Measurements from ENCODE around the gene SEPTIN12. TPM values are rescaled to one million over a fixed set of nuclear protein-coding genes. Genes with fewer than 3 reads are reported as not detected.
A peak's percentile ranks its signal among the peaks of the same experiment; 100 is the strongest.

SEPTIN12 gene
- total RNA-seq, 1 donor from 2014 or later, result not detected

DNA sequence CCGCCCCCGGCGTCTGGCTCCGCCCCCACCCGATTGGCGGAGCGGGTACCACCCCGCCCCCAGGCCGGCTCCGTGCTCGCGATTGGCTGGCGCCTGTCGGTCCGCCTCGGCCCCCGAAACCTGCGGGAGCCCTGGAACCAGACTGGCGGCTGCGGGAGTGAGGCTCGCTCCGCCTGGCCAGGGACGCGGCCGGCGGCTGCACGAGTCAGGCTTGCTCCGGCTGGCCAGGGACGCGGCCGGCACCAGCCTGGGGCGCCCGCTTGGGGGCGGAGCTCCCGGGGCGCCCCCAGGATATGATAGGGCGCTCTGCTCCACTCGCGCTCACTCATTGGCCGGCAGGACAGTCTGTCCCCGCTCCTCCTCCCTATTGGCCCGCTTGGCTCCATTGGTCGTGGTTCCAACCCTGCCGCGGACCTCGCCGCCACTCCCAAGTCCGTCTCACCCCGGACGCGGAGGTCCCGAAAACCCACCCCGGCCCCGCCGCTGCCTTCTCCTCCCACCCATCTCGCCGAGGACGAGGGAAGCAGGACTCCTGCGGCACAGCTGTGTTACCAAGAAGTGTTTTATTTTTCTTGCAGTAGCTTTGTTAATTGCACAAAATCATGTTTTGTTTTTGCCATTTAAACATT, 14.6 kb upstream of the SEPTIN12 start:
- Histone ChIP-seq H3K4me1 (peaks cover 30% of the 10 kb centered on the region), H3K27ac (peak overlapping the region; percentile 83), H3K9me3 (no peaks in the 10 kb centered on the region), H3K36me3 (peaks cover 0 to 23% of the 10 kb centered on the region in 2 donors), H3K27me3 (no peaks in the 10 kb centered on the region), H3K4me3 (peak overlapping the region; percentile 68 to 96)
- TF ChIP-seq POLR2AphosphoS5 (IDR thresholded peaks at IDR 0.05; ENCODE audit: insufficient read depth in 1 of 2, low read depth in 1 of 2) (peak in 1 of 2 donors; percentile 33), POLR2A (IDR thresholded peaks at IDR 0.05) (no peak)
- TF ChIP-seq, protein P1, sequence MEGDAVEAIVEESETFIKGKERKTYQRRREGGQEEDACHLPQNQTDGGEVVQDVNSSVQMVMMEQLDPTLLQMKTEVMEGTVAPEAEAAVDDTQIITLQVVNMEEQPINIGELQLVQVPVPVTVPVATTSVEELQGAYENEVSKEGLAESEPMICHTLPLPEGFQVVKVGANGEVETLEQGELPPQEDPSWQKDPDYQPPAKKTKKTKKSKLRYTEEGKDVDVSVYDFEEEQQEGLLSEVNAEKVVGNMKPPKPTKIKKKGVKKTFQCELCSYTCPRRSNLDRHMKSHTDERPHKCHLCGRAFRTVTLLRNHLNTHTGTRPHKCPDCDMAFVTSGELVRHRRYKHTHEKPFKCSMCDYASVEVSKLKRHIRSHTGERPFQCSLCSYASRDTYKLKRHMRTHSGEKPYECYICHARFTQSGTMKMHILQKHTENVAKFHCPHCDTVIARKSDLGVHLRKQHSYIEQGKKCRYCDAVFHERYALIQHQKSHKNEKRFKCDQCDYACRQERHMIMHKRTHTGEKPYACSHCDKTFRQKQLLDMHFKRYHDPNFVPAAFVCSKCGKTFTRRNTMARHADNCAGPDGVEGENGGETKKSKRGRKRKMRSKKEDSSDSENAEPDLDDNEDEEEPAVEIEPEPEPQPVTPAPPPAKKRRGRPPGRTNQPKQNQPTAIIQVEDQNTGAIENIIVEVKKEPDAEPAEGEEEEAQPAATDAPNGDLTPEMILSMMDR (IDR thresholded peaks at IDR 0.05), result peak in 1 of 3 experiments; percentile 13
- intact Hi-C loops (cut with DNase I), result no loop called here
- peak in 1 of 2 donors; percentile 93 for DNase-seq (ENCODE audit: extremely low spot score in 2 of 2)

DNA sequence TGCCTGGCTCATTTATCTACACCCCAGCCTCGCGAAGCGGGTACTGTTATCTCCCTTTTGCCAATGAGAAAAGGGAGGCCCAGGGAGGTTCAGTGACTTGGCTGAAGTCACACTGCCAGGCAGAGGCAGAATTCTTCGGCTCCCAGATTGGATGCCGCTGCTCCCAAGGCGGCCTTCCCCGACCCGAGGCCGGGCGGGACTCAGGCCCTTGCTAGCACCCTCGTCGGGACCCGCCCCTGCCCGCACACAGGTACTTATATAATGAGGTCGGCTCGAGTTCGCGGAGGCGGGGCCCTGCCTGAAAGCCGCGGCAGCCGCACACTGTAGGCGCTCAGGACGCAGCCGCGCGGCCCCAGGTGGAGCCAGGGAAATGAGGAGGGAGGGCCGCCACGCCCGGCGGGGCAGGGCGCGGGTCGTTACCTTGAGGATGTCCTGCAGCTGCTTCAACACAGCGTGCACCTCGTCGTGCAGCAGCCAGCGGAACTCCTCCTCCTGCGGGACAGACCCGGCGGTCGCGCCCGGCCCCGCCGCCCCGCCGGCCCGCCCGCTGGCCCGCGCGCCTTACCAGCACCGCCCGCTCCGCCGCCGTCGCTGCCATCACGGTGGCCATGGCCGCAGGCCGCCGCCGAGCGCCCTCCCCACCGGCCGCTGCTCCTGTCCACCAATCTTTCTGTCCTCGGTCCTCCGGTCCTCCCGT, 14.0 kb upstream of the SEPTIN12 start, which contains the start of gene ROGDI:
Gene ROGDI, minus strand, starts transcription at position 672 of the 697 bp plus-strand sequence. Its CDS starts 62 bp downstream, at position 610.
- Histone ChIP-seq H3K27me3 (no peaks in the 10 kb centered on the region), H3K4me3 (peak within 1 kb of the TSS; percentile 68 to 96), H3K36me3 (peaks cover 0 to 28% of the 10 kb centered on the region in 2 donors), H3K27ac (peak within 1 kb of the TSS; percentile 83), H3K9me3 (no peaks in the 10 kb centered on the region), H3K4me1 (peaks cover 30% of the 10 kb centered on the region)
- intact Hi-C loops (cut with DNase I), result no loop called here
- no peak for TF ChIP-seq POLR2A (IDR thresholded peaks at IDR 0.05)
- TF ChIP-seq POLR2AphosphoS5 (IDR thresholded peaks at IDR 0.05; ENCODE audit: insufficient read depth in 1 of 2, low read depth in 1 of 2), result peak; percentile 12 to 57
- TF ChIP-seq, protein P1 (IDR thresholded peaks at IDR 0.05), result no peak
- DNase-seq (ENCODE audit: extremely low spot score in 2 of 2), result no peak

- peak overlapping the region; percentile 83 for H3K27ac ChIP-seq
- peaks cover 0 to 25% of the 10 kb centered on the region in 2 donors for H3K36me3 ChIP-seq
- intact Hi-C loops (cut with DNase I), result no loop called here
- no peaks in the 10 kb centered on the region for H3K9me3 ChIP-seq
- H3K27me3 ChIP-seq, result no peaks in the 10 kb centered on the region
- peaks cover 30% of the 10 kb centered on the region for H3K4me1 ChIP-seq
- DNase-seq (ENCODE audit: extremely low spot score in 2 of 2), result no peak
- peak overlapping the region; percentile 68 to 96 for H3K4me3 ChIP-seq
- TF ChIP-seq POLR2A (IDR thresholded peaks at IDR 0.05), result no peak
- TF ChIP-seq POLR2AphosphoS5 (IDR thresholded peaks at IDR 0.05; ENCODE audit: insufficient read depth in 1 of 2, low read depth in 1 of 2), result no peak
- TF ChIP-seq, protein P1 (IDR thresholded peaks at IDR 0.05), result no peak
These were observed 13.2 kb upstream of the SEPTIN12 start for GRCh38 chr16:4801051-4801961.

DNA sequence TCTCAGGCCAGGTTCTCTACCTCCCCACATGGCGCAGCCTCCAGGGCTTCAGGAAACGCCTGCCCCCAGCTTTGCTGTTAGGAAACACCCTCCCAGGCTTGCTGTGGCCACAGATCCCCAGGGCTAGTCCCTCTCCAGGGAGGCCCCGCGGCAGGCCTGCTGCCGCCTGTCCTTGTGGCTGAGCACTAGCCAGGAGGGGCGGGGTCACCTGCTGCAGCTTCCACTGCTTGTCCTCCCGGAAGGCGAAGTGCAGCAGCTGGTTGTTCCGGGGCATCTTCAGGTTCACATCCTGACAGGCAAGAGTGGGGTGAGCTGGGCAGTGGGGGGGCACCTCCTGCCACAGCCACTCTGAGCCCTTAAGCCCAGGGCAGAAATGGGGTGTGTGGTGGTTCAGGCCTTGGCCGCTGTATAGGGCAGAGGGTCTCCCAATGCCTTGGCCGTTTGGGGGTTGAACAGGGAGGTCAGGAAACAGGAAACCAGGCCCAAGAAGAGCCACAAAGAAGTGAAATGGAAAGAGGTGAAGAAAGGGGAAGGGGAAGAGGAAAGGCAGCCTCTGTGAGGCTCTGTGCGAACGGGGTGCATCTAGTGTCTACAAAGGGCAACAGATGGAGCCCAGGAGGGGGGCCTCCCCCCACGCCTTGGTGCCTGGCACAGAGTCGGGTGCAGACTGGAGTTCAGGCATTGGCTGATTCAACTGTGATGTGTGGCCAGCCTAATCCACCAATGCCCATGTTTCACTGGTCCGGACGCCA, 12.3 kb upstream of the SEPTIN12 start:
- H3K9me3 ChIP-seq, result no peaks in the 10 kb centered on the region
- no peak overlapping the region for H3K27ac ChIP-seq
- H3K36me3 ChIP-seq, result peaks cover 0 to 21% of the 10 kb centered on the region in 2 donors
- no peak for DNase-seq (ENCODE audit: extremely low spot score in 2 of 2)
- no peaks in the 10 kb centered on the region for H3K27me3 ChIP-seq
- H3K4me3 ChIP-seq, result no peak overlapping the region
- peaks cover 30% of the 10 kb centered on the region for H3K4me1 ChIP-seq
- intact Hi-C loops (cut with DNase I), result no loop called here
- TF ChIP-seq POLR2A (IDR thresholded peaks at IDR 0.05) (no peak), POLR2AphosphoS5 (IDR thresholded peaks at IDR 0.05; ENCODE audit: insufficient read depth in 1 of 2, low read depth in 1 of 2) (no peak)
- TF ChIP-seq, protein P1 (IDR thresholded peaks at IDR 0.05), result no peak

Measured in vagina (tissue), 2 donors.